Transverse colon (tissue), 4 donors: ENCODE measurements around the gene MAP4K4.

Experiments
- CTCF ChIP-seq, 5 experiments: fragments of 200-600 bp in 3 of 5; fragments of 450-650 bp in 2 of 5; sonication (generic) in 3 of 5; IDR thresholded peaks; 1 replicate in 2 of 5; 2 replicates in 3 of 5; pipeline ENCODE4 v1.5.1; 2016 to 2017; ENCODE audit warnings: antibody characterized with exemption in 5 of 5, inconsistent platforms in 3 of 5, mild to moderate bottlenecking in 2 of 5, moderate library complexity in 1 of 5
- POLR2A ChIP-seq: fragments of 450-650 bp; IDR thresholded peaks from one replicate; pipeline ENCODE4 v1.6.1; 2016; ENCODE audit warnings: antibody characterized with exemption, mild to moderate bottlenecking, moderate library complexity
- POLR2AphosphoS5 ChIP-seq, 3 donors: sonication (generic); formaldehyde crosslinking; IDR thresholded peaks; one replicate each; pipeline ENCODE4 v1.6.1; 2016; ENCODE audit warnings: antibody characterized with exemption in 3 of 3

GRCh38 chr2:101732199-101732598 is 34.7 kb downstream of the MAP4K4 start:
- no peak for TF ChIP-seq POLR2AphosphoS5 (IDR thresholded peaks at IDR 0.05)
- TF ChIP-seq POLR2A: no peak
- no peak for TF ChIP-seq CTCF (IDR thresholded peaks at IDR 0.05)
